MCF 10A (cell line): ENCODE measurements around the gene PICK1. TPM values are rescaled to one million over a fixed set of nuclear protein-coding genes. Genes with fewer than 3 reads are reported as not detected.
"Not testable (repeated sequence)": the region's sequence is repeated elsewhere in the genome, so short reads cannot be mapped to it uniquely, and the experiment has no call there.

ENCODE experiments used
- BruUV-seq: library from RNA; stranded (reverse); fragments of 400-500 nt; replicated peaks from 2 replicates; lab custom pipeline; 2021; lab: Mats Ljungman, UMichigan
- CTCF ChIA-PET: fragments of 300-600 bp; sonication (Branson Sonifier 250); formaldehyde crosslinking; extraction: SDS; loops from one replicate; lab custom pipeline; 2021; ENCODE audit warnings: antibody characterized with exemption, inconsistent platforms; lab: Yijun Ruan, JAX
- POLR2A ChIA-PET: fragments of 300-600, 350-650 bp; sonication (Branson Sonifier 250); formaldehyde crosslinking; extraction: SDS; loops from one replicate; lab custom pipeline; 2020; ENCODE audit warnings: antibody characterized with exemption, inconsistent platforms; lab: Yijun Ruan, JAX
- DNase-seq: peaks from one replicate; pipeline ENCODE4 v3.0.0-alpha.2; 2018; ENCODE audit not compliant: unreplicated experiment
- H3K27ac Mint-ChIP-seq: one replicate; pipeline ENCODE4 v1.8.0; 2022; ENCODE audit warnings: mild to moderate bottlenecking, low read depth, mixed read lengths; ENCODE audit not compliant: unreplicated experiment
- H3K27me3 Mint-ChIP-seq: one replicate; pipeline ENCODE4 v1.8.0; 2022; ENCODE audit warnings: mixed read lengths; ENCODE audit not compliant: insufficient read depth, unreplicated experiment
- H3K36me3 Mint-ChIP-seq: one replicate; pipeline ENCODE4 v1.8.0; 2022; ENCODE audit warnings: mild to moderate bottlenecking, moderate library complexity, mixed read lengths; ENCODE audit not compliant: insufficient read depth, unreplicated experiment
- H3K4me1 Mint-ChIP-seq: one replicate; pipeline ENCODE4 v1.8.0; 2022; ENCODE audit warnings: mixed read lengths; ENCODE audit not compliant: insufficient read depth, unreplicated experiment
- H3K4me3 Mint-ChIP-seq: one replicate; pipeline ENCODE4 v1.8.0; 2022; ENCODE audit warnings: mild to moderate bottlenecking, moderate library complexity, mixed read lengths; ENCODE audit not compliant: unreplicated experiment
- H3K9me3 Mint-ChIP-seq: one replicate; pipeline ENCODE4 v1.8.0; 2022; ENCODE audit warnings: mixed read lengths; ENCODE audit not compliant: unreplicated experiment
- CTCF ChIP-seq: fragments of 200-600 bp; IDR thresholded peaks from one replicate; pipeline ENCODE4 v1.8.0; 2022; ENCODE audit warnings: antibody characterized with exemption, mild to moderate bottlenecking; ENCODE audit not compliant: unreplicated experiment
- intact Hi-C: fragments of 100-400 bp; cut with micrococcal nuclease; formaldehyde crosslinking; loops from 2 replicates; pipeline ENCODE4 v1.14.1; 2022
- total RNA-seq: library from RNA; stranded (reverse); gene quantifications from 2 replicates; pipeline ENCODE4 v1.2.3, GENCODE V29; 2022

PICK1 gene
- total RNA-seq, 1 experiment from 2014 or later: 40.6 TPM

- no peak overlapping the region for H3K27ac Mint-ChIP-seq
- ChIA-PET CTCF (interaction anchor here (0.7 to 5.1 kb wide), 5 partner anchors 8 to 328 kb away, joined by 3 to 32 read pairs (median 3); no protein-coding TSS in a partner anchor), POLR2A (interaction anchor here (0.8 kb wide), 2 partner anchors 12 to 90 kb away, joined by 3 read pairs; partner anchors contain the start of gene MAFF)
- no peaks in the 10 kb centered on the region for H3K9me3 Mint-ChIP-seq
- no peak overlapping the region for H3K4me3 Mint-ChIP-seq
- H3K4me1 Mint-ChIP-seq: peaks cover 5% of the 10 kb centered on the region
- TF ChIP-seq CTCF: no peak
- H3K36me3 Mint-ChIP-seq: no peaks in the 10 kb centered on the region
- H3K27me3 Mint-ChIP-seq: no peaks in the 10 kb centered on the region
- DNase-seq: no peak
- intact Hi-C loops: loop anchor here (5.0 kb wide), 2 partner anchors 115 to 240 kb away; no protein-coding TSS in a partner anchor
- no TSS peak for BruUV-seq
Observed at GRCh38 chr22:38112381-38112780, 55.2 kb downstream of the PICK1 start.

- ChIA-PET POLR2A (interaction anchor here (0.6 to 2.1 kb wide), 4 partner anchors 66 to 927 kb away, joined by 3 to 7 read pairs (median 4); partner anchors contain the start of gene PLA2G6), CTCF (interaction anchor here (0.5 to 5.1 kb wide), 39 partner anchors 9 to 1503 kb away, joined by 3 to 32 read pairs (median 4); partner anchors contain the start of gene MAFF)
- DNase-seq: peak; percentile 76
- no TSS peak for BruUV-seq
- intact Hi-C loops: loop anchor here (1.0 to 5.0 kb wide), 4 partner anchors 64 to 238 kb away; no protein-coding TSS in a partner anchor
- TF ChIP-seq CTCF: peak; percentile 81
- Mint-ChIP-seq H3K4me3 (no peak overlapping the region), H3K27ac (no peak overlapping the region), H3K36me3 (no peaks in the 10 kb centered on the region), H3K4me1 (peaks cover 5% of the 10 kb centered on the region), H3K9me3 (no peaks in the 10 kb centered on the region), H3K27me3 (no peaks in the 10 kb centered on the region)
Observed at GRCh38 chr22:38114484-38115398, 57.5 kb downstream of the PICK1 start.

GRCh38 chr22:38115423-38116205 is 58.4 kb downstream of the PICK1 start:
- no peak for DNase-seq
- no peaks in the 10 kb centered on the region for H3K27me3 Mint-ChIP-seq
- no TSS peak for BruUV-seq
- no peak overlapping the region for H3K27ac Mint-ChIP-seq
- TF ChIP-seq CTCF: no peak
- no peak overlapping the region for H3K4me3 Mint-ChIP-seq
- H3K4me1 Mint-ChIP-seq: peaks cover 5% of the 10 kb centered on the region
- no peaks in the 10 kb centered on the region for H3K9me3 Mint-ChIP-seq
- POLR2A ChIA-PET: interaction anchor here (0.6 to 2.1 kb wide), 3 partner anchors 66 to 411 kb away, joined by 3 to 7 read pairs (median 3); partner anchors contain the start of gene PLA2G6
- CTCF ChIA-PET: interaction anchor here (0.8 to 5.1 kb wide), 12 partner anchors 8 to 114 kb away, joined by 3 to 32 read pairs (median 6); no protein-coding TSS in a partner anchor
- intact Hi-C loops: loop anchor here (2.0 kb wide), 1 partner anchor 87 kb away; no protein-coding TSS in a partner anchor
- peaks cover 3% of the 10 kb centered on the region for H3K36me3 Mint-ChIP-seq

GRCh38 chr22:38117556-38117955 is 60.4 kb downstream of the PICK1 start:
- H3K27me3 Mint-ChIP-seq, intact Hi-C loops, BruUV-seq, H3K36me3 Mint-ChIP-seq, H3K27ac Mint-ChIP-seq, DNase-seq, H3K4me1 Mint-ChIP-seq, H3K4me3 Mint-ChIP-seq, H3K9me3 Mint-ChIP-seq: not testable (repeated sequence)
- POLR2A ChIA-PET: interaction anchor here (1.0 kb wide), 1 partner anchor 84 kb away, joined by 3 read pairs; the partner anchor contains the start of gene MAFF
- CTCF ChIA-PET: interaction anchor here (0.6 to 1.2 kb wide), 2 partner anchors 13 to 101 kb away, joined by 3 read pairs; no protein-coding TSS in a partner anchor
